ENCODE measurements around the gene INTS11. TPM values are rescaled to one million over a fixed set of nuclear protein-coding genes. Genes with fewer than 3 reads are reported as not detected.

Gene INTS11
- total RNA-seq, 1 donor from 2014 or later = 84.8 TPM

GRCh38 chr1:1345860-1346500 lies 21.5 kb upstream of the INTS11 start:
- Histone ChIP-seq H3K4me1 (ENCODE audit: insufficient read depth, low read length) (peaks cover 46% of the 10 kb centered on the region), H3K27me3 (ENCODE audit: insufficient read depth, low read length) (no peaks in the 10 kb centered on the region), H4K20me1 (ENCODE audit: insufficient read depth, low read length) (peaks cover 73% of the 10 kb centered on the region), H3K79me2 (ENCODE audit: insufficient read depth, low read length) (peaks cover 74% of the 10 kb centered on the region), H3K4me3 (ENCODE audit: insufficient read depth, low read depth, low read length) (no peak overlapping the region), H2AFZ (ENCODE audit: low read depth, low read length) (no peak overlapping the region), H3K27ac (ENCODE audit: low read depth, low read length) (peak overlapping the region; percentile 12), H3K9ac (ENCODE audit: low read length) (peak overlapping the region; percentile 36), H3K4me2 (ENCODE audit: low read length) (peak overlapping the region; percentile 99), H3K9me3 (ENCODE audit: insufficient read depth, low read depth, low read length) (no peaks in the 10 kb centered on the region), H3K36me3 (ENCODE audit: insufficient read depth, low read length) (peaks cover 4% of the 10 kb centered on the region)
- FAIRE-seq = no peak
- peaks cover 10% of the 10 kb centered on the region for H3K4me1 Mint-ChIP-seq (ENCODE audit: low read depth, unreplicated experiment)
- H3K27me3 Mint-ChIP-seq (ENCODE audit: low read depth, unreplicated experiment) = no peaks in the 10 kb centered on the region
- no peak overlapping the region for H3K4me3 Mint-ChIP-seq (ENCODE audit: unreplicated experiment)
- TF ChIP-seq CTCF (IDR thresholded peaks at IDR 0.05; ENCODE audit: insufficient read depth, low read depth, low read length) (no peak), EZH2 (IDR thresholded peaks at IDR 0.05; ENCODE audit: insufficient read depth, low read length) (no peak)
- DNase-seq (ENCODE audit: low read depth) = no peak
- no peak overlapping the region for H3K27ac Mint-ChIP-seq (ENCODE audit: unreplicated experiment)
- H3K36me3 Mint-ChIP-seq (ENCODE audit: low read depth, unreplicated experiment) = no peaks in the 10 kb centered on the region
- no peaks in the 10 kb centered on the region for H3K9me3 Mint-ChIP-seq (ENCODE audit: unreplicated experiment)

DNA sequence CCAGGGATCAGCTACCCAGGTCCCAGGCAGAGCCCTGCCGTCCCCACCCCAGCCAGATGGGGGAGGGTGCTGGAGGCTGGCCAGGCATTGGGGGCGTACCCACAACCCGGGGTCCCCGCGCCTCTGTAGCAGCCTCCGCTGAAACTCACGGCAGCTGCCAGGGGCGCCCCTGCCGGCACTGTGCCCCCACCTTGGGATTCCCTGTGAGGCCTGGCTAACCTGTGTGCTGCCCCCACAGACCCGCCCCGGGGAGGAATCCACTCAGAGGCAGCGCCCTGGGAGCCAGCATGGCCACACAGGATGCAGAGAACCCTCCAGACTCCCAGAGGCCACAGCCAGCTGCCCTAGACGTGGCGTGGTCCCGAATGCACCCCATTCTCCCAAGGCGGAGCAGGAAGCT lies 20.9 kb upstream of the INTS11 start:
- Histone ChIP-seq H4K20me1 (ENCODE audit: insufficient read depth, low read length) (peaks cover 79% of the 10 kb centered on the region), H3K4me3 (ENCODE audit: insufficient read depth, low read depth, low read length) (no peak overlapping the region), H3K79me2 (ENCODE audit: insufficient read depth, low read length) (peaks cover 79% of the 10 kb centered on the region), H3K9ac (ENCODE audit: low read length) (peak overlapping the region; percentile 36), H2AFZ (ENCODE audit: low read depth, low read length) (no peak overlapping the region), H3K36me3 (ENCODE audit: insufficient read depth, low read length) (peaks cover 8% of the 10 kb centered on the region), H3K4me2 (ENCODE audit: low read length) (peak overlapping the region; percentile 99), H3K27me3 (ENCODE audit: insufficient read depth, low read length) (no peaks in the 10 kb centered on the region), H3K9me3 (ENCODE audit: insufficient read depth, low read depth, low read length) (no peaks in the 10 kb centered on the region), H3K27ac (ENCODE audit: low read depth, low read length) (peak overlapping the region; percentile 20), H3K4me1 (ENCODE audit: insufficient read depth, low read length) (peaks cover 46% of the 10 kb centered on the region)
- TF ChIP-seq EZH2 (IDR thresholded peaks at IDR 0.05; ENCODE audit: insufficient read depth, low read length) = no peak
- TF ChIP-seq CTCF (IDR thresholded peaks at IDR 0.05; ENCODE audit: insufficient read depth, low read depth, low read length) = no peak
- Mint-ChIP-seq H3K9me3 (ENCODE audit: unreplicated experiment) (no peaks in the 10 kb centered on the region), H3K27ac (ENCODE audit: unreplicated experiment) (no peak overlapping the region), H3K27me3 (ENCODE audit: low read depth, unreplicated experiment) (no peaks in the 10 kb centered on the region), H3K36me3 (ENCODE audit: low read depth, unreplicated experiment) (no peaks in the 10 kb centered on the region), H3K4me3 (ENCODE audit: unreplicated experiment) (no peak overlapping the region), H3K4me1 (ENCODE audit: low read depth, unreplicated experiment) (peaks cover 12% of the 10 kb centered on the region)
- DNase-seq (ENCODE audit: low read depth) = no peak
- FAIRE-seq = no peak

- no peak overlapping the region for H2AFZ ChIP-seq (ENCODE audit: low read depth, low read length)
- TF ChIP-seq EZH2 (IDR thresholded peaks at IDR 0.05; ENCODE audit: insufficient read depth, low read length) (no peak), CTCF (IDR thresholded peaks at IDR 0.05; ENCODE audit: insufficient read depth, low read depth, low read length) (peak; percentile 17)
- peak overlapping the region; percentile 45 for H3K27ac ChIP-seq (ENCODE audit: low read depth, low read length)
- peaks cover 8% of the 10 kb centered on the region for H3K36me3 ChIP-seq (ENCODE audit: insufficient read depth, low read length)
- H3K4me2 ChIP-seq (ENCODE audit: low read length) = peak overlapping the region; percentile 99
- no peaks in the 10 kb centered on the region for H3K9me3 Mint-ChIP-seq (ENCODE audit: unreplicated experiment)
- peaks cover 12% of the 10 kb centered on the region for H3K4me1 Mint-ChIP-seq (ENCODE audit: low read depth, unreplicated experiment)
- peaks cover 46% of the 10 kb centered on the region for H3K4me1 ChIP-seq (ENCODE audit: insufficient read depth, low read length)
- no peaks in the 10 kb centered on the region for H3K9me3 ChIP-seq (ENCODE audit: insufficient read depth, low read depth, low read length)
- peaks cover 79% of the 10 kb centered on the region for H3K79me2 ChIP-seq (ENCODE audit: insufficient read depth, low read length)
- H3K27ac Mint-ChIP-seq (ENCODE audit: unreplicated experiment) = no peak overlapping the region
- DNase-seq (ENCODE audit: low read depth) (peak; percentile 83), FAIRE-seq (no peak)
- H4K20me1 ChIP-seq (ENCODE audit: insufficient read depth, low read length) = peaks cover 81% of the 10 kb centered on the region
- no peaks in the 10 kb centered on the region for H3K27me3 Mint-ChIP-seq (ENCODE audit: low read depth, unreplicated experiment)
- no peak overlapping the region for H3K4me3 ChIP-seq (ENCODE audit: insufficient read depth, low read depth, low read length)
- H3K9ac ChIP-seq (ENCODE audit: low read length) = peak overlapping the region; percentile 36
- no peaks in the 10 kb centered on the region for H3K36me3 Mint-ChIP-seq (ENCODE audit: low read depth, unreplicated experiment)
- no peak overlapping the region for H3K4me3 Mint-ChIP-seq (ENCODE audit: unreplicated experiment)
- no peaks in the 10 kb centered on the region for H3K27me3 ChIP-seq (ENCODE audit: insufficient read depth, low read length)
Measured at GRCh38 chr1:1344655-1345361, 20.3 kb upstream of the INTS11 start.

Measured in astrocyte (in vitro differentiated cells and primary cell).